ENCODE measurements around the gene LPCAT2.

The LPCAT2 gene

DNA sequence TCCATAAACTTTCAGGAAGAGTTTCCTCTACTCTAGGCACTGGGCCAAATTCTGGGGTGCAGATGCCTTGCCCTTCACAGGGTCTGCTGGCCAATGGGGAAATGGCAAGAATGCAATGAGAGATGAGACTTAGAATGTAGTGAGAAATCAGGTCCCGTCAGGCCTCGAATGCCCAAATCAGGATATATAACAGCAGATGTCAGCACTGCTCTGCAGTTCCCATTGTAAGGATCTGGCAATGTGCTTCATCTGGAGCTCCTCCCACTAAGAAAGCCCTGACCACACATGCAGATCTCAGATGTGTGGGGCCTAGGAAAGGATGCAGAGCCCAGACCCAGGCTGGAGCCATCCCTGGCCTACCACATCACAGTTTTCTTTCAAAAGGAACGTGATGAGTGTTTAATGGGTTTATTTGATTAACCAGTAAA is 13.9 kb upstream of the LPCAT2 start:
- Histone ChIP-seq H3K9me3 (ENCODE audit: control insufficient read depth, low read length) (no peaks in the 10 kb centered on the region), H3K27me3 (replicated peaks; ENCODE audit: control insufficient read depth, insufficient read depth, low read length, poor library complexity, severe bottlenecking) (no peaks in the 10 kb centered on the region), H3K36me3 (ENCODE audit: control insufficient read depth, insufficient read depth, low read length) (no peaks in the 10 kb centered on the region), H3K4me3 (ENCODE audit: insufficient read depth, low read depth, low read length, poor library complexity, severe bottlenecking) (no peak overlapping the region), H3K4me1 (ENCODE audit: control insufficient read depth, insufficient read depth, low read length, poor library complexity, severe bottlenecking) (peaks cover 2% of the 10 kb centered on the region), H3K27ac (ENCODE audit: insufficient read depth, low read length, poor library complexity, severe bottlenecking) (no peak overlapping the region)
- DNase-seq, result no peak

DNA sequence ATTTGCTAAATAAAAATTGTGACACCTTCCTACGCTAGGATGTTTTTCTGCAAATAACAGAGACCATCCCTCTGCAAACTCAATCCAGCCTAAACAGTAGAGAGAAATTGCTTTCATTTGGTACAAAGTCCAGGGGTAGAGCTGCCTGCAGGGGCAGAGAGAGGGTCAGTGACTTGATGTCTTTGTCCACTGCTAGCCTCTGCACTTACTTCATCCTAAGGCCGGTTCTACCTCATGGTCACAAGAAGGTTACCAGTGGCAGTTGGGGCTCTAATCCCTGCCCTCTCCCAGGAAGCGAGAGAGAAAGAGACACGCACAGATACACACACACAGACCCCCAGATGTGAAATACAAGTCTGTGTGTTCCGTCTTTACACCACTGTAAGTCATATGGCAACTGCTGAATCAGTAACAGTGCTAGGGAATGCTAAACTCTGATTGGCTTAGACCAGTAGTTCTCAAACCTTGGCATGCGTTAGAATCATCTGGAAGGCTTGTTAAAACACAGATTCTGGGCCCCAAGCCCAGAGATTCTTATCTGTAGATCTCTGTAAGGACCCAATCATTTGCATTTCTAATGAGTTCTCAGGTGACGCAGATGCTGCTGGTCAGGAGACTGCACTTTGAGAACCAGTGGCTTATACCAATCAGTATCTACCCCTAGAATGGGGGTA is 13.1 kb upstream of the LPCAT2 start:
- Histone ChIP-seq H3K36me3 (ENCODE audit: control insufficient read depth, insufficient read depth, low read length) (no peaks in the 10 kb centered on the region), H3K4me1 (ENCODE audit: control insufficient read depth, insufficient read depth, low read length, poor library complexity, severe bottlenecking) (peaks cover 4% of the 10 kb centered on the region), H3K27me3 (replicated peaks; ENCODE audit: control insufficient read depth, insufficient read depth, low read length, poor library complexity, severe bottlenecking) (no peaks in the 10 kb centered on the region), H3K9me3 (ENCODE audit: control insufficient read depth, low read length) (no peaks in the 10 kb centered on the region), H3K4me3 (ENCODE audit: insufficient read depth, low read depth, low read length, poor library complexity, severe bottlenecking) (no peak overlapping the region), H3K27ac (ENCODE audit: insufficient read depth, low read length, poor library complexity, severe bottlenecking) (no peak overlapping the region)
- DNase-seq, result no peak

DNA sequence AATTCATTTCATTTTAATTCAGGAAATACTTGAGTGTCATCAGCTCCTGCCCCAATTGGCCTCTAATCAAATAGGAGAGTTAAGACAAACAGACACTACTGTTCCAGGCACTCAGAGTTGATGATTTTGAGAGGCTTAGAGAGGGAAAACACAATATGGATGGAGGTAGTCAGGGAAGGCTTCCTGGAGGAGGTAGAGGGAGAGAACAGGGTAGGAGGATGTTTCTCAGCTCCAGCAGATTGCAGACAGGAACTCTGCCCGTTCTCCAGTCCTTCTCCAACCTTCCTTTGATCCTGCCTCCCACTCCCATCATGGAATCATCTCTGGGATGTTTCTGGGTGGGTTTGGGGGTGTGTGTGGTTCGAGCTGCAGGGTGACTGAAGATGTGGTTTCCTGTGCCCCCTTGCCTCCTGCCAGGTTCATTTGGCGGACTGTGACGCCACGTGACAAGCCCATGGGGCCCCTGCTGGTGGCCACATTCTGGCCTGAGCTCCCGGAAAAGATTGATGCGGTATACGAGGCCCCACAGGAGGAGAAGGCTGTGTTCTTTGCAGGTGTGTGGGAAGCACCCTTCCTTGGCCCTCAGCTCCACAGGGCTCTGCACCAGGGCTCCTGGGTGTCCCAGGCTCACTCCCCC is 12.2 kb upstream of the LPCAT2 start:
- Histone ChIP-seq H3K4me1 (ENCODE audit: control insufficient read depth, insufficient read depth, low read length, poor library complexity, severe bottlenecking) (peaks cover 4% of the 10 kb centered on the region), H3K27me3 (replicated peaks; ENCODE audit: control insufficient read depth, insufficient read depth, low read length, poor library complexity, severe bottlenecking) (no peaks in the 10 kb centered on the region), H3K4me3 (ENCODE audit: insufficient read depth, low read depth, low read length, poor library complexity, severe bottlenecking) (no peak overlapping the region), H3K27ac (ENCODE audit: insufficient read depth, low read length, poor library complexity, severe bottlenecking) (no peak overlapping the region), H3K9me3 (ENCODE audit: control insufficient read depth, low read length) (no peaks in the 10 kb centered on the region), H3K36me3 (ENCODE audit: control insufficient read depth, insufficient read depth, low read length) (no peaks in the 10 kb centered on the region)
- DNase-seq, result no peak

DNA sequence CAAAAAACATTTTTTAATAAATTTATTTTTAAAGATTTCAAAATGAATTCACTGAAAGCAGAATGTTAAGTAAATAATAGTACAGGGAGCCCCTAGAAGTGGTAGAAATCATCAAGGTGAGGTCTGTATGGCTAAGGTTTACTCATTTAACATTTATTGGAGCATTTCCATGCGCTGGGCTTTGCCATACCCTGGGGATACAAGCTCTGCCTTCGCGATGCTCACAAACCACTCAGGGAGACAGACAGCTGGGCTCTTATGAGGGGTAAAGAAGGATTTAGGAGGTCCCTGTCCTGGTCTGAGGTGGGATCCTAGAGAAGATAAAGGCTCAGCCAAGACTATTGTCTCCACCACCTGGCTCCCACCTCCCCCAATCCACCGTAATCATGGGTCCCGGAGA is 11.3 kb upstream of the LPCAT2 start:
- Histone ChIP-seq H3K4me1 (ENCODE audit: control insufficient read depth, insufficient read depth, low read length, poor library complexity, severe bottlenecking) (peaks cover 4% of the 10 kb centered on the region), H3K9me3 (ENCODE audit: control insufficient read depth, low read length) (no peaks in the 10 kb centered on the region), H3K36me3 (ENCODE audit: control insufficient read depth, insufficient read depth, low read length) (no peaks in the 10 kb centered on the region), H3K27me3 (replicated peaks; ENCODE audit: control insufficient read depth, insufficient read depth, low read length, poor library complexity, severe bottlenecking) (no peaks in the 10 kb centered on the region), H3K27ac (ENCODE audit: insufficient read depth, low read length, poor library complexity, severe bottlenecking) (no peak overlapping the region), H3K4me3 (ENCODE audit: insufficient read depth, low read depth, low read length, poor library complexity, severe bottlenecking) (no peak overlapping the region)
- no peak for DNase-seq

DNA sequence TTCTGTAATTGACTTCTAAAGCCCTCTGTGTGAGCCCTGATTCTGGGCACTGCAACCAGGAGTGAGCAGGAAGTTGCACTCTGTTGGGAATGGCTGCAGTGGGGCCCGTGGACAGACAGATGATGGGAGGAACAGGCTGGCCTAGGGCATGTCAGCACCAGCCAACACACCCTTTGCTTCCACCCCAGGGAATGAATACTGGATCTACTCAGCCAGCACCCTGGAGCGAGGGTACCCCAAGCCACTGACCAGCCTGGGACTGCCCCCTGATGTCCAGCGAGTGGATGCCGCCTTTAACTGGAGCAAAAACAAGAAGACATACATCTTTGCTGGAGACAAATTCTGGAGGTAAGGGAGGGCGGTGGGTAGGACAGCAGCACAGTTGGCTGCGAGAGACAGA is 10.8 kb upstream of the LPCAT2 start:
- no peaks in the 10 kb centered on the region for H3K36me3 ChIP-seq (ENCODE audit: control insufficient read depth, insufficient read depth, low read length)
- H3K4me1 ChIP-seq (ENCODE audit: control insufficient read depth, insufficient read depth, low read length, poor library complexity, severe bottlenecking), result peaks cover 4% of the 10 kb centered on the region
- no peaks in the 10 kb centered on the region for H3K27me3 ChIP-seq (replicated peaks; ENCODE audit: control insufficient read depth, insufficient read depth, low read length, poor library complexity, severe bottlenecking)
- H3K4me3 ChIP-seq (ENCODE audit: insufficient read depth, low read depth, low read length, poor library complexity, severe bottlenecking), result no peak overlapping the region
- no peaks in the 10 kb centered on the region for H3K9me3 ChIP-seq (ENCODE audit: control insufficient read depth, low read length)
- H3K27ac ChIP-seq (ENCODE audit: insufficient read depth, low read length, poor library complexity, severe bottlenecking), result no peak overlapping the region
- DNase-seq, result no peak

DNA sequence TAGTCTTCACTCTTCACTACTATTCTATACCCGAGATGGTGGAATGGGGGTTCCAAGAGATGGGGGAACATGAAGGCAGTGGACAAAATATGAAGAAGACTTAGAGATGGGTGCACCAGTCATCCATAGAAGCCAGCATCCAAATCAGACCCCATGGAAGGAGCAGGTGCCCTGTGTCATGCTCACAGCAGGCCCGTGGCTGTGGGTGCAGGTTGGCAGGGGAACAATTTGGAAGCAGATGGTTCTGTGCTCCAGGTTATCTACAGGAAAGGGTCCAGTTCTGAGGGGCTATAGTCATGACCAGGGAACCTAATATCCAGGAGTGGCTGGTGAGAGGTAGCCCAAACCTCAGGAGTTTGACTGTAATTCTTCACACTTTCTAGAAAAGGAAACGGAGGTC is 9.6 kb upstream of the LPCAT2 start:
- DNase-seq, result no peak
- Histone ChIP-seq H3K27ac (ENCODE audit: insufficient read depth, low read length, poor library complexity, severe bottlenecking) (no peak overlapping the region), H3K27me3 (replicated peaks; ENCODE audit: control insufficient read depth, insufficient read depth, low read length, poor library complexity, severe bottlenecking) (no peaks in the 10 kb centered on the region)

DNA sequence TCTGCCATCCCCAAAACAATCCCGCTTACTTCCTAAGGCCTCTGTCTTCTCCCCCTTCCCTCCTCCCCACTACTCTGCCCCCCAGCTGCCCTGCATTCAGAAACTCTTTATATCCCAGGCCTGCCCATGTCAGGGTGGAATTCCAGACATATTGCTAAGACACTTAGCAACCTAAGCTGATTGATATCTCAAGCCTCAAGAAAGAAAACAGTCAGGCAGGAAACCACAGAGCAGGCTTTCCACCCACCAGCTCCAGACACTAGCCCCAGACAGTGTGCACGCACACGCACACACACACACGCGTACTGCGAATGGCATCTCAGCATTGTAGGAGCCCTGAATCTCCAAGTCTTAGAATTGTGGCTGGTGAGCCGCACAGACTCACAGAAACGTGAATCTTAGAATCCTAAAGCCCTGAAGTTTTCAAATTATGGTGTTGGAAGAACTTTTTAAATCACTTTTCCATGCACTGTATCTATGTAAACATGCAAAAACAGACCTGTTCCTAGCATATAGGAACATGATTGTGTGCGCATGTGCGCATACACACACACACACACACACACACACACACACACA is 8.8 kb upstream of the LPCAT2 start:
- Histone ChIP-seq H3K4me3 (ENCODE audit: insufficient read depth, low read depth, low read length, poor library complexity, severe bottlenecking) (no peak overlapping the region), H3K9me3 (ENCODE audit: control insufficient read depth, low read length) (no peaks in the 10 kb centered on the region), H3K36me3 (ENCODE audit: control insufficient read depth, insufficient read depth, low read length) (no peaks in the 10 kb centered on the region), H3K27me3 (replicated peaks; ENCODE audit: control insufficient read depth, insufficient read depth, low read length, poor library complexity, severe bottlenecking) (no peaks in the 10 kb centered on the region), H3K4me1 (ENCODE audit: control insufficient read depth, insufficient read depth, low read length, poor library complexity, severe bottlenecking) (peaks cover 4% of the 10 kb centered on the region), H3K27ac (ENCODE audit: insufficient read depth, low read length, poor library complexity, severe bottlenecking) (no peak overlapping the region)
- DNase-seq, result no peak

More for the DNA sequence above, 9.6 kb upstream of the LPCAT2 start:
- Histone ChIP-seq H3K36me3 (ENCODE audit: control insufficient read depth, insufficient read depth, low read length) (no peaks in the 10 kb centered on the region), H3K4me1 (ENCODE audit: control insufficient read depth, insufficient read depth, low read length, poor library complexity, severe bottlenecking) (peaks cover 4% of the 10 kb centered on the region), H3K9me3 (ENCODE audit: control insufficient read depth, low read length) (no peaks in the 10 kb centered on the region), H3K4me3 (ENCODE audit: insufficient read depth, low read depth, low read length, poor library complexity, severe bottlenecking) (no peak overlapping the region)

DNA sequence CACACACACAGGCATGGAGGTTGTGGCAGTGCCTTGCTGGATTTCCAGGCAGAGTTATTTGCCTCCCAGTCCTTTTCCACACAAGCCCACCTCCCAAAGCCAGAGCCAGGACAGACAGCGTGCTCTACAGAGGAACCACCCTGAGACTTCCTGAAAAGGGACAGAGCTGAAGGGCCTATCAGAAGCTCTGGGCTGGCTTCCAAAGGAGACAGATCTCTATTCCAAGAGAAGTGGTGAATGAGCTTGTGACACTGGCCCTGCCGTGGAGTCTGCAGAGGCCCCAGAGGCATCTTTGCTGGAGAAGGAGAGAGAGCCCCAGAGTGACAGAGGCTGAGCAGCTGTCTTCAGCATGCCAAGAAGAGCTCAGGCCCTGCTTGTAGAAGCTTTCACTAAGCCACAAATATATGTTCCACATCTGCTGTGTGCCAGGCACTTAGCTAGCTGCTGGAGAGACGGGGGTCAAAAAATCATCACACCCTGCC is 8.3 kb upstream of the LPCAT2 start:
- Histone ChIP-seq H3K9me3 (ENCODE audit: control insufficient read depth, low read length) (no peaks in the 10 kb centered on the region), H3K27ac (ENCODE audit: insufficient read depth, low read length, poor library complexity, severe bottlenecking) (no peak overlapping the region), H3K4me3 (ENCODE audit: insufficient read depth, low read depth, low read length, poor library complexity, severe bottlenecking) (no peak overlapping the region), H3K4me1 (ENCODE audit: control insufficient read depth, insufficient read depth, low read length, poor library complexity, severe bottlenecking) (peaks cover 4% of the 10 kb centered on the region), H3K36me3 (ENCODE audit: control insufficient read depth, insufficient read depth, low read length) (no peaks in the 10 kb centered on the region), H3K27me3 (replicated peaks; ENCODE audit: control insufficient read depth, insufficient read depth, low read length, poor library complexity, severe bottlenecking) (no peaks in the 10 kb centered on the region)
- no peak for DNase-seq

GRCh38 chr16:55501549-55502322 is 7.1 kb upstream of the LPCAT2 start:
- Histone ChIP-seq H3K9me3 (ENCODE audit: control insufficient read depth, low read length) (no peaks in the 10 kb centered on the region), H3K4me3 (ENCODE audit: insufficient read depth, low read depth, low read length, poor library complexity, severe bottlenecking) (no peak overlapping the region), H3K27ac (ENCODE audit: insufficient read depth, low read length, poor library complexity, severe bottlenecking) (no peak overlapping the region), H3K36me3 (ENCODE audit: control insufficient read depth, insufficient read depth, low read length) (no peaks in the 10 kb centered on the region), H3K27me3 (replicated peaks; ENCODE audit: control insufficient read depth, insufficient read depth, low read length, poor library complexity, severe bottlenecking) (no peaks in the 10 kb centered on the region), H3K4me1 (ENCODE audit: control insufficient read depth, insufficient read depth, low read length, poor library complexity, severe bottlenecking) (peaks cover 4% of the 10 kb centered on the region)
- DNase-seq, result no peak

Measured in effector memory CD4-positive, alpha-beta T cell (primary cell).